GM19025 (cell line): ENCODE data around the gene PARP12.

ENCODE experiments used
- ATAC-seq: cut with Tn5 transposase; IDR thresholded peaks from one replicate; pipeline ENCODE4 v1.9.1; 2021; ENCODE audit warnings: mild to moderate bottlenecking, low read depth, moderate library complexity; ENCODE audit not compliant: unreplicated experiment

Gene PARP12

GRCh38 chr7:139994356-139994755 lies 68.4 kb downstream of the PARP12 start:
- no peak for ATAC-seq

- no peak for ATAC-seq
These were observed 69.2 kb downstream of the PARP12 start for GRCh38 chr7:139993592-139993991.

- ATAC-seq: no peak
These were observed 69.6 kb downstream of the PARP12 start for GRCh38 chr7:139993169-139993568.

- no peak for ATAC-seq
These were observed 70.3 kb downstream of the PARP12 start for GRCh38 chr7:139992353-139993044.

- ATAC-seq: no peak
These were observed 70.8 kb downstream of the PARP12 start for GRCh38 chr7:139991911-139992310.

- no peak for ATAC-seq
These were observed 71.5 kb downstream of the PARP12 start for GRCh38 chr7:139991269-139991666.

GRCh38 chr7:139990571-139991268 lies 72.0 kb downstream of the PARP12 start:
- ATAC-seq: no peak

- ATAC-seq: no peak
These were observed 72.6 kb downstream of the PARP12 start for GRCh38 chr7:139990142-139990535.

- ATAC-seq: no peak
These were observed 73.2 kb downstream of the PARP12 start for GRCh38 chr7:139989366-139990141.

GRCh38 chr7:139987691-139988516 lies 74.8 kb downstream of the PARP12 start:
- no peak for ATAC-seq

- ATAC-seq: no peak
These were observed 76.9 kb downstream of the PARP12 start for GRCh38 chr7:139985811-139986210.

GRCh38 chr7:139984642-139985539 lies 77.9 kb downstream of the PARP12 start:
- ATAC-seq: no peak

- no peak for ATAC-seq
These were observed 79.5 kb downstream of the PARP12 start for GRCh38 chr7:139982927-139983920.

- ATAC-seq: no peak
These were observed 81.2 kb downstream of the PARP12 start for GRCh38 chr7:139981511-139981895.

- no peak for ATAC-seq
These were observed 85.7 kb downstream of the PARP12 start for GRCh38 chr7:139976838-139977656.

GRCh38 chr7:139976055-139976837 lies 86.5 kb downstream of the PARP12 start:
- ATAC-seq: no peak
